Panc1 (cell line): Measurements from ENCODE around the gene MTHFS.
"Not testable (repeated sequence)": the region's sequence is repeated elsewhere in the genome, so short reads cannot be mapped to it uniquely, and the experiment has no call there.

Source experiments
- CTCF ChIP-seq: fragments of 450-650 bp; IDR thresholded peaks from 2 replicates; pipeline ENCODE4 v1.5.1; 2017; ENCODE audit warnings: mild to moderate bottlenecking
- REST ChIP-seq, 2 experiments: IDR thresholded peaks; 2 replicates each; pipeline ENCODE4 v1.6.1; 2011 to 2012; ENCODE audit warnings: low read depth in 2 of 2, control low read depth in 1 of 2, low read length in 1 of 2, mild to moderate bottlenecking in 1 of 2, moderate library complexity in 1 of 2; ENCODE audit not compliant: insufficient read depth in 1 of 2
- TCF7L2 ChIP-seq: IDR thresholded peaks from 2 replicates; pipeline ENCODE4 v1.6.1; 2011; ENCODE audit warnings: mild to moderate bottlenecking, low read depth, low read length, inconsistent platforms

- TF ChIP-seq CTCF; REST (IDR thresholded peaks at IDR 0.05; ENCODE audit: insufficient read depth in 1 of 2, low read depth in 2 of 2, low read length in 1 of 2); TCF7L2: not testable (repeated sequence)
Observed at GRCh38 chr15:79915776-79916501, 19.1 kb upstream of the MTHFS start.
